NCI-H2171 treated with DMSO at 0.1 percent for 48 hours (cell line): ENCODE measurements around the gene PIGP.
"Not testable (repeated sequence)": the region's sequence is repeated elsewhere in the genome, so short reads cannot be mapped to it uniquely, and the experiment has no call there.

ENCODE experiments used
- DNase-seq: peaks from one replicate; lab custom pipeline; 2025; lab: John Stamatoyannopoulos, UW

PIGP gene

DNA sequence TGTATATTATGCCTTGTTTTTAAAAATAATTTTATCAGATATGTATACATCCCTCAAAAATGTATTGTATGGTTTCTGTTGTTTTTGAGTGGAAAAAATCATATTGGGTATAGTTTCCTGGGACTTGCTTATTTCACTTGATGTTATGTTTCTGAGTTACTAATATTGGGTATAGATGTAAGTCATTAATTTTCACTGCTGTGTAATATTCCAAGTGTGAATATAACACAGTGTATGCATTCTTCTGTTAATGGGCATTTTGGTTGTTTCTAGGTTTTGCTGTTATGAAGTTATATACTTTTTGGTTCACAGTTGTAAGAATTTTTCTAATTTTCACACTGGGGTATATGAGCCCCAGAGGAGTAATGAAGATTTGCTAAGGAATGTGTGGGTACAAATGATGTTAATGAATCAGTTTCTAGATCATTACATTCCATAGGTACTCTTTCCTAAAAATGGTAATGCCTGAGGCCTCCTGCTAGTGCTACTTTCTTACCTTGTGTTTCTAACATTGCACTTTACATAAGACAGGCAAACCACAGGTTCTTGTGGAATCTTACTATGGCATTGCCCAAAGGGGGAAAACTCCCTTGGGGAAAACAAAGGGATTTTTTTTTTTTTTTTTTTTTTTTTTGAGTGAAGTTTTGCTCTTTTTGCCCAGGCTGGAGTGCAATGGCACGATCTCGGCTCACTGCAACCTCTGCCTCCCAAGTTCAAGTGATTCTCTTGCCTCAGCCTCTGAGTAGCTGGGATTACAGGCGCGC lies 3.4 kb upstream of the PIGP start:
- DNase-seq, result no peak

- no peak for DNase-seq
Observed at GRCh38 chr21:37075214-37075770, 2.4 kb upstream of the PIGP start.

GRCh38 chr21:37074546-37074945 lies 1.7 kb upstream of the PIGP start:
- DNase-seq, result no peak

DNA sequence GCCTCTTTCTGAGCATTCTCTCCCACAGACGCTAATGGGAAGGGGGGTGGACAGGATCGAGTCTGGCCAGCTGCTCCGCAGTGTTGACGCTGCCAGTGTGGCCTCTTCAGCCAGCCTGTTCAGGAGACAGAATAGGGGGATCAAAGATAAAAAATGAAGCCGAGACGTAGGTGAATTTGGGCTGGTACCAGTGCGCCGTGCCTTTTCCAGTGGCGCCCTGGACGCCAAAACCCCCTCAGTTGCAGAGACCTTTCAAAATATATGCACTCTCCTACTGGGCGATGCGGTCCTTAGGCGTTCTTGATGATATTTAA lies 1.3 kb upstream of the PIGP start:
- peak; percentile 44 for DNase-seq

DNA sequence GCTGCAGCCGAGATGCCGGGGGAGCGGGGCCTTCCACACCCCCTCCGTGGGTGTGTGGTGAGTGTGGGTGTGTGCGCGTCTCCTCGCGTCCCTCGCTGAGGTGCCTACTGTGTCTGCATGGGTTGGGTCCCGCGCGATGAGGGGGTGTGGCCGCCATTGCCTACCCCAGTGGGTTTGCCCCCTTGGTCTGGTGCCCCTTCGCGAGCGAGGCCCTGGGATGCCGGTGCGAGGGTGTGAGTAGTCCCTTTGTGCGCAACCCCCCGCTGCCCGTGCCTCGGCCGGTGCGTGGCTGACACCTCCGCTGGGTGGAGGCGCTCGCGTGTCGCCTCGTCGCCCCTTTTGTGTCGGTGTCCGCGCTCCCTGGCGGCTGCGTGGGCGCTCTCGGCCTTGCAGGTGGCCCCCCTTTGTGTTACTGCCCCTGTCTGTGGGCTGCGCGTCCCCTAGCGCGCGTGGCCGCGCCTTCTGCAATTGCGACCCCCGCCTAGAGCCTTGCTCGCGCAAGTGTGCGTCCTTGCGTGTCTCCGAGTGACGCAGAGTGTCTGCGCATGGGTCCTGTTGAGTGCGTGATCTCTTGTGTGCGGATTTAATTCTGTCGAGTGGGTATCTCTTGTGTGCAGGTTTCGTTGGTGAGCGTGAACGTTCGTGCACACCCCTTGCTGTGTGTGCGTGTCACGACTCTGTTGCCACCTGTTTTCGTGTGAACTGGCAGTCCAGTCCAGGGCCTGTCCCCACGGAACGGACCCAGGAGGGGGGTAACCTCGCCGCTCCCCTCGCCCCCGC lies 736 bp upstream of the PIGP start:
- peak; percentile 44 for DNase-seq

GRCh38 chr21:37072274-37072987 lies 440 bp downstream of the PIGP start:
- no peak for DNase-seq

GRCh38 chr21:37071561-37072273 lies 1.2 kb downstream of the PIGP start:
- DNase-seq, result peak; percentile 60

GRCh38 chr21:37065561-37066177 lies 7.2 kb downstream of the PIGP start:
- DNase-seq, result no peak

- DNase-seq, result no peak
Observed at GRCh38 chr21:37064841-37065240, 8.0 kb downstream of the PIGP start.

DNA sequence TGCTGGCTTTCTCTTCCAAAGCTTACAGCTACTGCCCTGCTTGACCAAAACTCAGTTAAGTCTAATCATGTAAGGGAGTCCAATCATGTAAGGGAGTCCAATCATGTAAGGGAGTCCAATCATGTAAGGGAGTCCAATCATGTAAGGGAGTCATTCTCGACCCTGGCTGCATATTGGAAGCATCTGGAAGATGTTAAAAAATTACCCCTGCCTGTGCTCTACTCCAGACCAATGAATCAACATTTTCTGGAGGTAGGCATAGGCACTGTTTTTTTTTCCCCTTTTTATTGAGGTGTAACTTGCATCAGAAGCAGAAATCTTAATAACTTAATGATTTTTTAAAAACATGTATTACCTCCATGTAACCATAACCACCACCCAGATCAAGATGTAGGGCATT lies 9.4 kb downstream of the PIGP start:
- DNase-seq, result no peak

- no peak for DNase-seq
Observed at GRCh38 chr21:37062593-37062935, 10.3 kb downstream of the PIGP start.

GRCh38 chr21:37061926-37062592 lies 10.8 kb downstream of the PIGP start:
- DNase-seq, result no peak

- peak; percentile 94 for DNase-seq
Observed at GRCh38 chr21:37060296-37060695, 12.6 kb downstream of the PIGP start.

DNA sequence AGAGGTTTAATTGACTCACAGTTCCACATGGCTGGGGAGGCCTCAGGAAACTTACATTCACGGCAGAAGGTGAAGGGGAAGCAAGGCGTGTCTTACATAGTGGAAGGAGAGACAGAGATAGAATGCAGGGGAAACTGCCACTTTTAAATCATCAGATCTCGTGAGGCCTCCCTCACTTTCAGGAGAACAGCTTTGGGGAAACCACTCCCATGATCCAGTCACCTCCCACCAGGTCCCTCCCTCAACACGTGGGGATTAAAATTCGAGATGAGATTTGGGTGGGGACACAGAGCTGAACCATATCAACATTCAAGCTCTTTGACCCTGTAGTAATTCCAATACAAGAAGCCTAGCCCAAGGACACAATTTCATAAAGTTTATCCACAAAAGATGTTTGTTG lies 13.7 kb downstream of the PIGP start:
- no peak for DNase-seq

DNA sequence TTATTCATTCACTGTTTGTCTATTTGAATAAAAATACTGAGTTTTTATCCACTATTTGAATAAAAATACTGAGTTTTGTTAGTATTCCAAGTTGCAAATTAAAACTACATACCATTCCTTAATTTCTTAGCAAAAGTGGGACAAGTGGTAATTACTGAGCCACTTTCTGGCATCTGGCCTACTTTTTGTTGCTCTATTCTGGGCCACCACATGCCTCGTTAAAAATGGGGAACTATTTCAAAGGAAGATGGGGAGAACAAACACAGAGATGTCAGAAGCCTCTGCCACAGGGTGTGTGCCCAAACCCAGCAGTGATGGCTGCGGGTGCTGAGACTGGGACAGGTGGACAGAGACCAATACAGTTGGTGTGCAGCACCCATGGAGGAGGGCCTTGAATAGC lies 14.6 kb downstream of the PIGP start:
- no peak for DNase-seq

- DNase-seq, result no peak
Observed at GRCh38 chr21:37057614-37058013, 15.3 kb downstream of the PIGP start.

DNA sequence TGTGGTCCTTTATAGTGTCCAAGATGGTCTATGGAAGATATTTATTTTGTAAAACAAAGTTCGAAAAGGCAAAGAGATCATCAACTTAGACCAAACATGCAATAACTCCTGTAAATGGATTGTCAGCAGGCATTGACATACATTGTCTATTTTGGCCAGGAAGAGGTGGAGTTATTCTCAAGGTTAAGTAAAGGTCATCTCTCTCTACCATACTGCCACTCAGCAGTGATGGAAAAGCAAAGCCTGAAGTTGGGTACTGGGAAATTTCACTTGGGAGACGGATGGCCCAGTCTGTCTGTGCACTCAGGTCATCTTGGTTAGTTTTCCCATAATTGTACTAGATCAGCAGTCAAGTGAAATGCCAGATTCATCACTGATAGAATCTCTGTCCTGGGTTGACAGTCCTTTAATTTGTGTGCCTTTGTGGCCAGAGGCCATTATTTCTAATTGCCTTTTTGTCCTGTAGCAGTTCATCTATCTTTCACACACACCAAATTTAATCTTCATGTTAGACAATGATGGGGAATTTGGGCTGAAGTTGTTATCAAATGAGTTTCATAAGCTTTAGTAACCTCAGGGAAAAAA lies 17.5 kb downstream of the PIGP start:
- DNase-seq, result no peak

DNA sequence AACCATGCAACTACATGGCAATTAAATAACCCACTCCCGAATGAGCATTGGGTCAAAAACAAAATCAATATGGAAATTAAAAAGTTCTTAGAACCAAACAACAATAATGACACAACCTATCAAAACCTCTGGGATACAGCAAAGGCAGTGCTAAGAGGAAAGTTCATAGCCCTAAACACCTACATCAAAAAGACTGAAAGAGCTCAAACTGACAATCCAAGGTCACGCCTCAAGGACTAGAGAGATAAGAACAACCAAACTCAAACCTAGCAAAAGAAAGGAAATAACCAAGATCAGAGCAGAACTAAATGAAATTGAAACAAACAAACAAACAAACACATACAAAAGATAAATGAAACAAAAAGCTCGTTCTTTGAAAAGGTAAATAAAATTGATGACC lies 23.1 kb downstream of the PIGP start:
- DNase-seq, result not testable (repeated sequence)

DNA sequence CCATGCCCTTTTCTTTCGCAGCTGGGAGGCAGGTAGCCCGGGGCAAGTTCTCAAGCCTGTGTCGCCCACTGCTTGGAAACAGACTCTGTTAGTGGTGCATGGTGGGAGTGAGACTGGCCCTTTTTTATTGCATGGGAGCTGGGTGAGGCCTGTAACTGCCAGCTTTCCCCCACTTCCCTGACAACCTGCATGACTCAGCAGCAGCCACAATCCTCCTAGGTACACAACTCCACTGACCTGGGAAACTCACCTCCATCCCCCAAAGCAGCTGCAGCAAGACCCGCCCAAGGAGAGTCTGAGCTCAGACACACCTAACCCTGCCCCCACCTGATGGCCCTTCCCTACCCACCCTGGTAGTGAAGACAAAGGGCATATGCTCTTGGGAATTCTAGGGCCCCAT lies 25.8 kb downstream of the PIGP start:
- DNase-seq, result no peak

DNA sequence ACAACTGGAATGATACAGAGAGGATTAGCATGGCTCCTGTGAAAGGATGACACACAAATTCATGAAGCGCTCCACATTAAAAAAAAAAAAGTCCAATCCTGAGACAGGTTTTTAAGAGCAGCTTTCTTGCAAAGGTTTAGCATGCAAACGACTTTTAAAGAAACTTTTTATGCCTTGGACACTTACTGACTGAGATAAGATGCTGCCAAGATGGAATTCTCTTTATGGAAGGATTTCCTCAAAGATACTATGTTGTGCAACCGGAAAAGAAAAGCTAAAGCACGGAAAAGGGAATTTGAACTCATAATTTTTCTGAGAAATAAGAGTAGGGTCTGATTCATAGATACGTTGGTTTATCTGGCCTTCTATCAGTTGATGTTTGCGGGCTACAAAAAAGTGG lies 27.3 kb downstream of the PIGP start:
- DNase-seq, result no peak

- no peak for DNase-seq
Observed at GRCh38 chr21:37045149-37045548, 27.7 kb downstream of the PIGP start.
